Measurements from ENCODE around the gene AQP1. TPM values are rescaled to one million over a fixed set of nuclear protein-coding genes. Genes with fewer than 3 reads are reported as not detected.
A peak's percentile ranks its signal among the peaks of the same experiment; 100 is the strongest.

AQP1 gene
- polyA plus RNA-seq, 5 donors, result 82.4 to 310 (median 157) TPM

DNA sequence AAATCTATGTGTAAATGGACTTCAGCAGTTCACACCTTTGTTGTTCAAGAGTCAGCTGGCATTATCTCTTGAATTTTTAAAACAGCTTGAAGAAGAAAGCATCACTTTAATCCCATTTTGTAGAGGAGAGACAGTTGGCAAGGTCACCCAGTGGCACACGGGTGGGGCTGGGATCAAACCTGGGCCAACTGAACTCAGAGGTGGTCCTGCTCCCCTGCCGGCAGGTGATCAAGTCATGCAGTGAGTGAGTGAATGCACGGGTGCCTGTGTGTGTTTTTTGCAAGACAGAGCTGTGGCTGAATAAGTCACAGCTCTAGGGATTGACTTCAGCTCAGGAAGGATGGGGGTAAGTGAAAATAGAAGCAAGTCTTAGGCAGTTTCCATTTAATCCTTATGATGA, 61.6 kb downstream of the AQP1 start:
- DNase-seq, result no peak

- DNase-seq, result no peak
Measured at GRCh38 chr7:30973791-30974604, 62.3 kb downstream of the AQP1 start.

DNA sequence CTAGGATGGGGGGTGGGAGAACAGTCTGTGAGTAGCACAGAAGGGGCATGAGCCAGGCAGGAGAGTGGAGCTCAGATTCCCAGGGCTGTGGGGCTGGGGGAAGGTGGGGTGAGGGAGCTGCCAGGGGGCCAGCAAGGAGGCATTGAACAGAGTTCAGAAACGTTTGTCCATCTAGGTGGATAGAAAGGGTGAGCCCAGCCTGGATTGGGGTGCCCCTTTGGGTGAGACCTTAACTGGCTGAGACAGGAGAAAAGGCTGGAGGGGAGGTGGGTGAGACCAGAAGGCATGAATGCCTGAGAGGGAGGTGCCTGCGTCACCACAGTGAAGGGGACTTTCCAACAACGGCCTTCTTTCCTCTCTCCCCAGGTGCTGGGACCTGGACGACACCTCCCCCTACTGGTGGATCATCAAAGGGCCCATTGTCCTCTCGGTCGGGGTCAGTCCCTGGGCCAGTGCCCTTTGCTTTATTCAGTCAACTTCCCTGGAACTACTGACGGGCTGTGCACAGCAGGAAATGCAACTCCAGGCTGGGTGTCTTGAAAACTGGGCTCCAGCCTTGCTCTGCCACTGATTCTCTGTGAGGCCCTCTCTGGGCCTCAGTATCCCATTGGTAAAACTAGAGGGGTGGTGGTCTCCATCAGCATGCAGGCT, 63.1 kb downstream of the AQP1 start:
- DNase-seq, result peak; percentile 25 to 32

Other genes starting within 250 kb of the AQP1 start
- gene CRHR2, start 229.4 kb upstream of the AQP1 start, polyA plus RNA-seq (ENCODE audit: insufficient read depth in 1 of 5, insufficient read length in 5 of 5, low replicate concordance in 1 of 5), result under 1 TPM; 0.12 to 0.31 (median 0.26) TPM
- gene INMT, start 159.7 kb upstream of the AQP1 start, polyA plus RNA-seq (ENCODE audit: insufficient read depth in 1 of 5, insufficient read length in 5 of 5, low replicate concordance in 1 of 5), result 10 to 100 TPM; 11.7 to 31.2 (median 15.2) TPM
- 10 to 100 TPM; 13.7 to 23.3 (median 16.5) TPM for gene MINDY4, start 140.4 kb upstream of the AQP1 start, polyA plus RNA-seq (ENCODE audit: insufficient read depth in 1 of 5, insufficient read length in 5 of 5, low replicate concordance in 1 of 5)
- under 1 TPM in 1 of 5 donors, not detected in 4; 0.52 TPM for gene GHRHR, start 52.1 kb downstream of the AQP1 start, polyA plus RNA-seq (ENCODE audit: insufficient read depth in 1 of 5, insufficient read length in 5 of 5, low replicate concordance in 1 of 5)
- 1 to 10 TPM in 4 of 5 donors, under 1 TPM in 1; 0.61 to 2.5 (median 1.5) TPM for gene ADCYAP1R1, start 140.5 kb downstream of the AQP1 start, polyA plus RNA-seq (ENCODE audit: insufficient read depth in 1 of 5, insufficient read length in 5 of 5, low replicate concordance in 1 of 5)

All from right lung (tissue), 5 donors.